ENCODE measurements around the gene NOTCH4.

GRCh38 chr6:32249262-32249661, 25.4 kb upstream of the NOTCH4 start:
- TF ChIP-seq POLR2AphosphoS5 (IDR thresholded peaks at IDR 0.05), result no peak
- no peak for TF ChIP-seq POLR2A (IDR thresholded peaks at IDR 0.05)
- TF ChIP-seq CTCF (IDR thresholded peaks at IDR 0.05), result no peak

Data from transverse colon (tissue), 4 donors.